ENCODE results near the gene RIMOC1. TPM values are rescaled to one million over a fixed set of nuclear protein-coding genes. Genes with fewer than 3 reads are reported as not detected.

The RIMOC1 gene
- total and polyA plus RNA-seq, 2 donors from 2014 or later, result 6.5 to 28.9 TPM

GRCh38 chr5:41891066-41891707, 13.0 kb upstream of the RIMOC1 start:
- no peak for FAIRE-seq
- Histone ChIP-seq H3K27me3 (ENCODE audit: control insufficient read depth, insufficient read depth, low read length) (no peaks in the 10 kb centered on the region), H3K9ac (ENCODE audit: low read length in 3 of 3) (no peak overlapping the region), H3K27ac (ENCODE audit: low read depth in 2 of 2, low read length in 2 of 2) (no peak overlapping the region), H3K9me3 (ENCODE audit: control insufficient read depth in 2 of 3, insufficient read depth in 1 of 3, low read length in 3 of 3) (no peaks in the 10 kb centered on the region), H3K4me1 (ENCODE audit: control insufficient read depth in 2 of 3, insufficient read depth in 2 of 3, low read depth in 1 of 3, low read length in 3 of 3) (no peaks in the 10 kb centered on the region), H3K36me3 (ENCODE audit: control insufficient read depth in 2 of 3, insufficient read depth in 3 of 3, low read length in 3 of 3) (no peaks in the 10 kb centered on the region), H3K4me3 (ENCODE audit: low read length in 3 of 3) (no peak overlapping the region)
- no peak for DNase-seq
- no peak for TF ChIP-seq CTCF (IDR thresholded peaks at IDR 0.05; ENCODE audit: borderline replicate concordance, extremely low read depth, insufficient read depth)
- intact Hi-C loops (cut with DNase I), result no loop called here

- DNase-seq, result peak in 1 of 5 donors; percentile 36
- Histone ChIP-seq H3K9me3 (ENCODE audit: control insufficient read depth in 2 of 3, insufficient read depth in 1 of 3, low read length in 3 of 3) (no peaks in the 10 kb centered on the region), H3K36me3 (ENCODE audit: control insufficient read depth in 2 of 3, insufficient read depth in 3 of 3, low read length in 3 of 3) (no peaks in the 10 kb centered on the region), H3K27me3 (ENCODE audit: control insufficient read depth, insufficient read depth, low read length) (no peaks in the 10 kb centered on the region), H3K27ac (ENCODE audit: low read depth in 2 of 2, low read length in 2 of 2) (no peak overlapping the region), H3K4me1 (ENCODE audit: control insufficient read depth in 2 of 3, insufficient read depth in 2 of 3, low read depth in 1 of 3, low read length in 3 of 3) (no peaks in the 10 kb centered on the region), H3K9ac (ENCODE audit: low read length in 3 of 3) (no peak overlapping the region), H3K4me3 (ENCODE audit: low read length in 3 of 3) (no peak overlapping the region)
- intact Hi-C loops (cut with DNase I), result no loop called here
- no peak for TF ChIP-seq CTCF (IDR thresholded peaks at IDR 0.05; ENCODE audit: borderline replicate concordance, extremely low read depth, insufficient read depth)
- FAIRE-seq, result no peak
Measured at GRCh38 chr5:41892031-41892430, 12.1 kb upstream of the RIMOC1 start.

- no peaks in the 10 kb centered on the region for H3K27me3 ChIP-seq (ENCODE audit: control insufficient read depth, insufficient read depth, low read length)
- no peak for TF ChIP-seq CTCF (IDR thresholded peaks at IDR 0.05; ENCODE audit: borderline replicate concordance, extremely low read depth, insufficient read depth)
Measured at GRCh38 chr5:41893074-41893851, 10.9 kb upstream of the RIMOC1 start.

More at GRCh38 chr5:41893074-41893851, 10.9 kb upstream of the RIMOC1 start:
- Histone ChIP-seq H3K36me3 (ENCODE audit: control insufficient read depth in 2 of 3, insufficient read depth in 3 of 3, low read length in 3 of 3) (no peaks in the 10 kb centered on the region), H3K27ac (ENCODE audit: low read depth in 2 of 2, low read length in 2 of 2) (no peak overlapping the region), H3K4me1 (ENCODE audit: control insufficient read depth in 2 of 3, insufficient read depth in 2 of 3, low read depth in 1 of 3, low read length in 3 of 3) (no peaks in the 10 kb centered on the region), H3K4me3 (ENCODE audit: low read length in 3 of 3) (no peak overlapping the region), H3K9me3 (ENCODE audit: control insufficient read depth in 2 of 3, insufficient read depth in 1 of 3, low read length in 3 of 3) (no peaks in the 10 kb centered on the region), H3K9ac (ENCODE audit: low read length in 3 of 3) (no peak overlapping the region)
- intact Hi-C loops (cut with DNase I), result no loop called here
- DNase-seq, result peak in 1 of 5 donors; percentile 26
- no peak for FAIRE-seq

Data from kidney (tissue), 14 donors.